Astrocyte (in vitro differentiated cells and primary cell): ENCODE data around the gene EBF4. TPM values are rescaled to one million over a fixed set of nuclear protein-coding genes. Genes with fewer than 3 reads are reported as not detected.

Experiments used
- DNase-seq: peaks from one replicate; pipeline ENCODE4 v3.0.0-alpha.2; 2010; ENCODE audit warnings: low read depth
- FAIRE-seq: peaks from 2 replicates; lab custom pipeline; 2011; peaks lifted over from hg19 to GRCh38; lab: Jason Lieb, UNC
- H2AFZ ChIP-seq: 2 replicates; pipeline ENCODE4 v1.6.0; 2012; ENCODE audit warnings: low read depth, low read length, inconsistent platforms
- H3K27ac ChIP-seq: 2 replicates; pipeline ENCODE4 v1.5.1; 2011; ENCODE audit warnings: low read depth, low read length, inconsistent platforms
- H3K27me3 ChIP-seq: 2 replicates; pipeline ENCODE4 v1.6.0; 2011; ENCODE audit warnings: low read length, inconsistent platforms; ENCODE audit not compliant: insufficient read depth
- H3K36me3 ChIP-seq: 2 replicates; pipeline ENCODE4 v1.5.1; 2011; ENCODE audit warnings: low read length, inconsistent platforms; ENCODE audit not compliant: insufficient read depth
- H3K4me1 ChIP-seq: 2 replicates; pipeline ENCODE4 v1.5.1; 2011; ENCODE audit warnings: low read length, inconsistent platforms; ENCODE audit not compliant: insufficient read depth
- H3K4me2 ChIP-seq: 2 replicates; pipeline ENCODE4 v1.6.0; 2012; ENCODE audit warnings: low read length, inconsistent platforms
- H3K4me3 ChIP-seq: 2 replicates; pipeline ENCODE4 v1.5.1; 2011; ENCODE audit warnings: low read depth, mild to moderate bottlenecking, low read length, inconsistent platforms; ENCODE audit not compliant: insufficient read depth
- H3K79me2 ChIP-seq: 2 replicates; pipeline ENCODE4 v1.6.0; 2012; ENCODE audit warnings: mild to moderate bottlenecking, low read length, inconsistent platforms; ENCODE audit not compliant: insufficient read depth
- H3K9ac ChIP-seq: 2 replicates; pipeline ENCODE4 v1.6.0; 2012; ENCODE audit warnings: mild to moderate bottlenecking, low read length, inconsistent platforms
- H3K9me3 ChIP-seq: 2 replicates; pipeline ENCODE4 v1.5.1; 2012; ENCODE audit warnings: low read depth, mild to moderate bottlenecking, low read length, inconsistent platforms; ENCODE audit not compliant: insufficient read depth
- H4K20me1 ChIP-seq: 2 replicates; pipeline ENCODE4 v1.6.0; 2012; ENCODE audit warnings: low read length, inconsistent platforms; ENCODE audit not compliant: insufficient read depth
- H3K27ac Mint-ChIP-seq: one replicate; pipeline ENCODE4 v1.8.0; 2021; ENCODE audit warnings: mild to moderate bottlenecking, mixed read lengths; ENCODE audit not compliant: unreplicated experiment
- H3K27me3 Mint-ChIP-seq: one replicate; pipeline ENCODE4 v1.8.0; 2021; ENCODE audit warnings: low read depth, mixed read lengths; ENCODE audit not compliant: unreplicated experiment
- H3K36me3 Mint-ChIP-seq: one replicate; pipeline ENCODE4 v1.8.0; 2021; ENCODE audit warnings: low read depth, mixed read lengths; ENCODE audit not compliant: unreplicated experiment
- H3K4me1 Mint-ChIP-seq: one replicate; pipeline ENCODE4 v1.8.0; 2021; ENCODE audit warnings: low read depth, mixed read lengths; ENCODE audit not compliant: unreplicated experiment
- H3K4me3 Mint-ChIP-seq: one replicate; pipeline ENCODE4 v1.8.0; 2021; ENCODE audit warnings: mild to moderate bottlenecking, moderate library complexity, mixed read lengths; ENCODE audit not compliant: unreplicated experiment
- H3K9me3 Mint-ChIP-seq: one replicate; pipeline ENCODE4 v1.8.0; 2021; ENCODE audit warnings: mild to moderate bottlenecking, mixed read lengths; ENCODE audit not compliant: unreplicated experiment
- EZH2 ChIP-seq: IDR thresholded peaks from 2 replicates; pipeline ENCODE4 v1.6.1; 2012; ENCODE audit warnings: mild to moderate bottlenecking, low read length, inconsistent platforms; ENCODE audit not compliant: insufficient read depth
- total RNA-seq: library from RNA; stranded (reverse); gene quantifications from 2 replicates; pipeline ENCODE4 v1.2.1, GENCODE V29; 2021
- TF ChIP-seq, protein P1 (sequence below): IDR thresholded peaks from 2 replicates; pipeline ENCODE4 v1.5.1; 2011; ENCODE audit warnings: low read depth, mild to moderate bottlenecking, inconsistent platforms, low read length, moderate library complexity; ENCODE audit not compliant: insufficient read depth

The EBF4 gene
- total RNA-seq, 1 donor from 2014 or later, result 2.3 TPM

GRCh38 chr20:2793471-2793870 lies 100.9 kb downstream of the EBF4 start:
- FAIRE-seq (no peak), DNase-seq (no peak)
- Mint-ChIP-seq H3K9me3 (no peaks in the 10 kb centered on the region), H3K27me3 (peaks cover 48% of the 10 kb centered on the region), H3K4me3 (no peak overlapping the region), H3K4me1 (no peaks in the 10 kb centered on the region), H3K36me3 (no peaks in the 10 kb centered on the region), H3K27ac (no peak overlapping the region)
- no peaks in the 10 kb centered on the region for H3K9me3 ChIP-seq
- no peak overlapping the region for H2AFZ ChIP-seq
- no peak overlapping the region for H3K4me2 ChIP-seq
- TF ChIP-seq, protein P1, sequence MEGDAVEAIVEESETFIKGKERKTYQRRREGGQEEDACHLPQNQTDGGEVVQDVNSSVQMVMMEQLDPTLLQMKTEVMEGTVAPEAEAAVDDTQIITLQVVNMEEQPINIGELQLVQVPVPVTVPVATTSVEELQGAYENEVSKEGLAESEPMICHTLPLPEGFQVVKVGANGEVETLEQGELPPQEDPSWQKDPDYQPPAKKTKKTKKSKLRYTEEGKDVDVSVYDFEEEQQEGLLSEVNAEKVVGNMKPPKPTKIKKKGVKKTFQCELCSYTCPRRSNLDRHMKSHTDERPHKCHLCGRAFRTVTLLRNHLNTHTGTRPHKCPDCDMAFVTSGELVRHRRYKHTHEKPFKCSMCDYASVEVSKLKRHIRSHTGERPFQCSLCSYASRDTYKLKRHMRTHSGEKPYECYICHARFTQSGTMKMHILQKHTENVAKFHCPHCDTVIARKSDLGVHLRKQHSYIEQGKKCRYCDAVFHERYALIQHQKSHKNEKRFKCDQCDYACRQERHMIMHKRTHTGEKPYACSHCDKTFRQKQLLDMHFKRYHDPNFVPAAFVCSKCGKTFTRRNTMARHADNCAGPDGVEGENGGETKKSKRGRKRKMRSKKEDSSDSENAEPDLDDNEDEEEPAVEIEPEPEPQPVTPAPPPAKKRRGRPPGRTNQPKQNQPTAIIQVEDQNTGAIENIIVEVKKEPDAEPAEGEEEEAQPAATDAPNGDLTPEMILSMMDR, result no peak
- TF ChIP-seq EZH2, result no peak
- peaks cover 18% of the 10 kb centered on the region for H3K27me3 ChIP-seq
- H3K36me3 ChIP-seq, result no peaks in the 10 kb centered on the region
- no peak overlapping the region for H3K27ac ChIP-seq
- no peak overlapping the region for H3K4me3 ChIP-seq
- no peaks in the 10 kb centered on the region for H3K79me2 ChIP-seq
- H3K4me1 ChIP-seq, result no peaks in the 10 kb centered on the region
- no peak overlapping the region for H3K9ac ChIP-seq
- no peaks in the 10 kb centered on the region for H4K20me1 ChIP-seq

- Histone ChIP-seq H3K9ac (no peak overlapping the region), H2AFZ (no peak overlapping the region), H3K79me2 (no peaks in the 10 kb centered on the region), H3K27ac (no peak overlapping the region), H4K20me1 (no peaks in the 10 kb centered on the region), H3K36me3 (no peaks in the 10 kb centered on the region), H3K9me3 (no peaks in the 10 kb centered on the region), H3K27me3 (peaks cover 18% of the 10 kb centered on the region), H3K4me1 (no peaks in the 10 kb centered on the region), H3K4me2 (no peak overlapping the region), H3K4me3 (no peak overlapping the region)
- TF ChIP-seq, protein P1, result no peak
- TF ChIP-seq EZH2, result no peak
- H3K36me3 Mint-ChIP-seq, result peaks cover 3% of the 10 kb centered on the region
- peaks cover 45% of the 10 kb centered on the region for H3K27me3 Mint-ChIP-seq
- H3K9me3 Mint-ChIP-seq, result no peaks in the 10 kb centered on the region
- no peak overlapping the region for H3K27ac Mint-ChIP-seq
- no peaks in the 10 kb centered on the region for H3K4me1 Mint-ChIP-seq
- no peak for DNase-seq
- no peak for FAIRE-seq
- H3K4me3 Mint-ChIP-seq, result no peak overlapping the region
Measured at GRCh38 chr20:2794202-2794748, 101.7 kb downstream of the EBF4 start.

- no peak overlapping the region for H3K9ac ChIP-seq
- H3K27ac ChIP-seq, result no peak overlapping the region
- H4K20me1 ChIP-seq, result no peaks in the 10 kb centered on the region
- Mint-ChIP-seq H3K27ac (no peak overlapping the region), H3K4me3 (no peak overlapping the region), H3K9me3 (no peaks in the 10 kb centered on the region), H3K4me1 (peaks cover 2% of the 10 kb centered on the region), H3K27me3 (peaks cover 44% of the 10 kb centered on the region), H3K36me3 (peaks cover 3% of the 10 kb centered on the region)
- TF ChIP-seq EZH2, result no peak
- TF ChIP-seq, protein P1, result no peak
- H3K79me2 ChIP-seq, result no peaks in the 10 kb centered on the region
- no peak overlapping the region for H3K4me2 ChIP-seq
- H3K4me1 ChIP-seq, result peaks cover 4% of the 10 kb centered on the region
- DNase-seq (no peak), FAIRE-seq (no peak)
- peaks cover 22% of the 10 kb centered on the region for H3K27me3 ChIP-seq
- no peak overlapping the region for H3K4me3 ChIP-seq
- H2AFZ ChIP-seq, result no peak overlapping the region
- no peaks in the 10 kb centered on the region for H3K9me3 ChIP-seq
- H3K36me3 ChIP-seq, result no peaks in the 10 kb centered on the region
Measured at GRCh38 chr20:2794866-2795447, 102.4 kb downstream of the EBF4 start.
